Gastroesophageal sphincter (tissue), 3 donors: ENCODE results near the gene DYRK3.

ENCODE experiments used
- EP300 ChIP-seq: sonication (generic); formaldehyde crosslinking; IDR thresholded peaks from one replicate; pipeline ENCODE4 v1.6.1; 2017; ENCODE audit warnings: antibody characterized with exemption, mild to moderate bottlenecking
- POLR2A ChIP-seq, 2 donors: fragments of 450-650 bp; IDR thresholded peaks; one replicate each; pipeline ENCODE4 v1.6.1; 2017; ENCODE audit warnings: antibody characterized with exemption in 2 of 2, mild to moderate bottlenecking in 2 of 2, moderate library complexity in 1 of 2
- POLR2AphosphoS5 ChIP-seq: sonication (generic); formaldehyde crosslinking; IDR thresholded peaks from one replicate; pipeline ENCODE4 v1.6.1; 2017; ENCODE audit warnings: antibody characterized with exemption
- TF ChIP-seq, protein P1 (sequence below), 4 experiments: fragments of 200-600 bp in 2 of 4; fragments of 450-650 bp in 2 of 4; sonication (generic) in 1 of 4; IDR thresholded peaks; one replicate each; pipeline ENCODE4 v1.5.1; 2017 to 2019; ENCODE audit warnings: antibody characterized with exemption in 4 of 4, mild to moderate bottlenecking in 2 of 4, moderate library complexity in 2 of 4

DNA sequence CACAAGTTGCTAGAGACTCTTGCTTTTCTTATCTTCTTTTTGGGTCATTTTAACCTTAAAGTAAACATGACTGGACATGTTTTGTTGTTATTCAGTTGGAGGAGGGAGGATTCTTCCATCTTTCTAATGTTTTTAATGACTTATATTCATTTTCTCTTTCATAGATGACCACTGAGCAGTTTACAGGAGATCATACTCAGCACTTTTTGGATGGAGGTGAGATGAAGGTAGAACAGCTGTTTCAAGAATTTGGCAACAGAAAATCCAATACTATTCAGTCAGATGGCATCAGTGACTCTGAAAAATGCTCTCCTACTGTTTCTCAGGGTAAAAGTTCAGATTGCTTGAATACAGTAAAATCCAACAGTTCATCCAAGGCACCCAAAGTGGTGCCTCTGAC lies 11.9 kb downstream of the DYRK3 start:
- TF ChIP-seq POLR2A (IDR thresholded peaks at IDR 0.05): no peak
- TF ChIP-seq, protein P1, sequence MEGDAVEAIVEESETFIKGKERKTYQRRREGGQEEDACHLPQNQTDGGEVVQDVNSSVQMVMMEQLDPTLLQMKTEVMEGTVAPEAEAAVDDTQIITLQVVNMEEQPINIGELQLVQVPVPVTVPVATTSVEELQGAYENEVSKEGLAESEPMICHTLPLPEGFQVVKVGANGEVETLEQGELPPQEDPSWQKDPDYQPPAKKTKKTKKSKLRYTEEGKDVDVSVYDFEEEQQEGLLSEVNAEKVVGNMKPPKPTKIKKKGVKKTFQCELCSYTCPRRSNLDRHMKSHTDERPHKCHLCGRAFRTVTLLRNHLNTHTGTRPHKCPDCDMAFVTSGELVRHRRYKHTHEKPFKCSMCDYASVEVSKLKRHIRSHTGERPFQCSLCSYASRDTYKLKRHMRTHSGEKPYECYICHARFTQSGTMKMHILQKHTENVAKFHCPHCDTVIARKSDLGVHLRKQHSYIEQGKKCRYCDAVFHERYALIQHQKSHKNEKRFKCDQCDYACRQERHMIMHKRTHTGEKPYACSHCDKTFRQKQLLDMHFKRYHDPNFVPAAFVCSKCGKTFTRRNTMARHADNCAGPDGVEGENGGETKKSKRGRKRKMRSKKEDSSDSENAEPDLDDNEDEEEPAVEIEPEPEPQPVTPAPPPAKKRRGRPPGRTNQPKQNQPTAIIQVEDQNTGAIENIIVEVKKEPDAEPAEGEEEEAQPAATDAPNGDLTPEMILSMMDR (IDR thresholded peaks at IDR 0.05): no peak
- TF ChIP-seq EP300: no peak
- TF ChIP-seq POLR2AphosphoS5: no peak
